GM23248 (cell line): ENCODE measurements around the gene GRN.

Experiments used
- EZH2 ChIP-seq: fragments of 200-600 bp; sonication (generic); IDR thresholded peaks from 2 replicates; pipeline ENCODE4 v1.6.1; 2018; ENCODE audit warnings: antibody characterized with exemption, mild to moderate bottlenecking; ENCODE audit not compliant: insufficient read depth, poor library complexity, severe bottlenecking
- EZH2phosphoT487 ChIP-seq: fragments of 200-600 bp; sonication (generic); IDR thresholded peaks from 2 replicates; pipeline ENCODE4 v1.6.1; 2018; ENCODE audit warnings: antibody characterized with exemption, moderate library complexity, mild to moderate bottlenecking, low read depth; ENCODE audit not compliant: insufficient read depth

- TF ChIP-seq EZH2 (no peak), EZH2phosphoT487 (no peak)
These were observed 30.6 kb upstream of the GRN start for GRCh38 chr17:44314524-44314868.
